ENCODE data around the gene BCR. TPM values are rescaled to one million over a fixed set of nuclear protein-coding genes. Genes with fewer than 3 reads are reported as not detected.

The BCR gene
- total RNA-seq, 1 experiment from 2014 or later: 40.5 TPM

- no peak for DNase-seq
- H3K79me2 ChIP-seq (ENCODE audit: low read length): no peaks in the 10 kb centered on the region
These were observed 173.4 kb downstream of the BCR start for GRCh38 chr22:23353696-23354095.

GRCh38 chr22:23356094-23356493 is 175.8 kb downstream of the BCR start:
- no peak for DNase-seq
- Histone ChIP-seq H2AFZ (ENCODE audit: low read length) (no peak overlapping the region), H3K4me3 (ENCODE audit: low read length) (no peak overlapping the region), H3K4me2 (ENCODE audit: low read depth, low read length, poor library complexity, severe bottlenecking) (no peak overlapping the region), H3K36me3 (ENCODE audit: insufficient read depth, low read length) (no peaks in the 10 kb centered on the region), H3K27me3 (ENCODE audit: low read length) (peaks cover 4% of the 10 kb centered on the region; the same call in 1 of the 2 replicates), H3K9me2 (replicated peaks; ENCODE audit: insufficient read depth, low read length) (no peaks in the 10 kb centered on the region), H3K79me2 (ENCODE audit: low read length) (no peaks in the 10 kb centered on the region), H3K9ac (ENCODE audit: low read length) (no peak overlapping the region), H4K20me1 (ENCODE audit: insufficient read depth, low read depth, low read length) (no peaks in the 10 kb centered on the region), H3K27ac (ENCODE audit: low read length) (no peak overlapping the region), H3K4me1 (ENCODE audit: low read length) (no peaks in the 10 kb centered on the region), H3K9me3 (ENCODE audit: low read length) (no peaks in the 10 kb centered on the region)

More at GRCh38 chr22:23353696-23354095, 173.4 kb downstream of the BCR start:
- Histone ChIP-seq H4K20me1 (ENCODE audit: insufficient read depth, low read depth, low read length) (no peaks in the 10 kb centered on the region), H3K9me2 (replicated peaks; ENCODE audit: insufficient read depth, low read length) (no peaks in the 10 kb centered on the region), H3K36me3 (ENCODE audit: insufficient read depth, low read length) (no peaks in the 10 kb centered on the region), H3K4me1 (ENCODE audit: low read length) (no peaks in the 10 kb centered on the region), H3K9ac (ENCODE audit: low read length) (no peak overlapping the region), H3K9me3 (ENCODE audit: low read length) (no peaks in the 10 kb centered on the region), H3K27ac (ENCODE audit: low read length) (no peak overlapping the region), H3K27me3 (ENCODE audit: low read length) (peaks cover 4% of the 10 kb centered on the region; the same call in 1 of the 2 replicates), H3K4me3 (ENCODE audit: low read length) (no peak overlapping the region), H2AFZ (ENCODE audit: low read length) (no peak overlapping the region), H3K4me2 (ENCODE audit: low read depth, low read length, poor library complexity, severe bottlenecking) (no peak overlapping the region)

DNA sequence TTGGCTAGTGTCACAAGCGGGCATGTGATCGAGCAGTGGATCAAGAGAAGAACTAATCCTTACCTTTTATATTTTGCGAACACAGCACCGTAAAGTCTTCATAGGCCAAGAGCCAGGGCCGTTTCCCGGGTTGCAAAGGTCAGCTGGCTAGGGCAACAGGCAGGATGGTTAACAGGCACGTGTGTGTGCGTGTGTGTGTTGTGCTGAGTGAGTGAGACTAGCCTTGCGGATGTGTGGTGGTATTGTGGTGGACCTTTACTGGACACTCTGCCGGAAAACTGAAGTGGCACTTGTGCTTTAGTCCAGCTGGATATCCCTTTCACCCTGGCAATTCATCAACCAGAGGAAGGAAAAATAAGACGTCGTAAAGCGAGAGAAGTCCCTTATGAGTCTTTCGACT is 176.7 kb downstream of the BCR start:
- Histone ChIP-seq H3K4me1 (ENCODE audit: low read length) (no peaks in the 10 kb centered on the region), H3K4me3 (ENCODE audit: low read length) (no peak overlapping the region), H3K36me3 (ENCODE audit: insufficient read depth, low read length) (no peaks in the 10 kb centered on the region), H3K9me2 (replicated peaks; ENCODE audit: insufficient read depth, low read length) (no peaks in the 10 kb centered on the region), H3K79me2 (ENCODE audit: low read length) (no peaks in the 10 kb centered on the region), H4K20me1 (ENCODE audit: insufficient read depth, low read depth, low read length) (no peaks in the 10 kb centered on the region), H3K27ac (ENCODE audit: low read length) (no peak overlapping the region), H3K4me2 (ENCODE audit: low read depth, low read length, poor library complexity, severe bottlenecking) (no peak overlapping the region), H2AFZ (ENCODE audit: low read length) (no peak overlapping the region), H3K9ac (ENCODE audit: low read length) (no peak overlapping the region), H3K9me3 (ENCODE audit: low read length) (no peaks in the 10 kb centered on the region), H3K27me3 (ENCODE audit: low read length) (peaks cover 4% of the 10 kb centered on the region; the same call in 1 of the 2 replicates)
- no peak for DNase-seq

DNA sequence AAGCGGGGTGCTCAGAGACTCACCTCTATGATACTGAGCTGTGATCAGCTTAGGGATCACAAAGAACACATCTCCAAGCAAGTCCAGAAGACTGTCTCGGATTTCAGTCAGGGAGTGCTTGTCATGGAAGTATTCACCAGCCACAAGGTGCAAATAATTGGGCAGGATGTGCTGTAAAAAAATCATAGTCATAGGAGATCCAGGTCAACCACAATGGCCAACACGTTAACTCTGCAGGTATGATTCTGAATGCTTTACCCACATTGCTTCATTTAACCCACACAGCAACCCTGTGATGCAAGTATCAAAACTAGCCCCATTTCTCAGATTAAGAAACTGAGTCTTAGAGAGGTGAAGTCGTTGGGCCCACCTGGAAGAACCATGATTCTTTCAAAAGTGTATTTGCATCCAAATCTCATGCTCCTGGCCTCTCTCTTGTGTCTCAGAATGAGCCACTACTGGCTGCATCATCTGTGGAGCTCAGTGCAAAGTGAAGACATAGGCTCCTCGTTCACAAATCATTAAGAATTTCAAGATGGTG is 179.3 kb downstream of the BCR start:
- Histone ChIP-seq H3K4me1 (ENCODE audit: low read length) (no peaks in the 10 kb centered on the region), H3K4me3 (ENCODE audit: low read length) (no peak overlapping the region), H3K27ac (ENCODE audit: low read length) (no peak overlapping the region), H3K36me3 (ENCODE audit: insufficient read depth, low read length) (no peaks in the 10 kb centered on the region), H3K27me3 (ENCODE audit: low read length) (peaks cover 2% of the 10 kb centered on the region; the same call in 1 of the 2 replicates), H3K9me2 (replicated peaks; ENCODE audit: insufficient read depth, low read length) (no peaks in the 10 kb centered on the region), H2AFZ (ENCODE audit: low read length) (no peak overlapping the region), H4K20me1 (ENCODE audit: insufficient read depth, low read depth, low read length) (no peaks in the 10 kb centered on the region), H3K9me3 (ENCODE audit: low read length) (no peaks in the 10 kb centered on the region), H3K9ac (ENCODE audit: low read length) (no peak overlapping the region), H3K4me2 (ENCODE audit: low read depth, low read length, poor library complexity, severe bottlenecking) (no peak overlapping the region), H3K79me2 (ENCODE audit: low read length) (no peaks in the 10 kb centered on the region)
- DNase-seq: no peak

DNA sequence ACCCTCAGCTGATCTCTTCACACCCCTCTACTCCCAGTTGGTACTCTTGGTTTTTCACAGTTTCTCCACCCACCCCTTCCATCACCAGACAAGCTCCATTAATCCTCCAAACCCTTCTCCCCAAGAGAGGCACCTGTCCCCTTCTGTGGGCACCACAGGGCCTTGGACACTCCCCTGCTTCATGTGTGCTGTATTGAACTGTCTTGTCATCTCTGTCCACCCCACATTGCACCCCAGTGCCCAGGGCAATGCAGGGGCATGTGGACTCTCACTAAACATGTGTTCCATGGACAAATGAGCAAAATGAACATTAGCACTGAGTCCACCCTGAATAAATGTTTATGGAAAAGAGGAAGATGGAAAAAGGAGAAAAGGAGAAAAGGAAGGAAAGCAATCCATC is 181.4 kb downstream of the BCR start:
- H4K20me1 ChIP-seq (ENCODE audit: insufficient read depth, low read depth, low read length): no peaks in the 10 kb centered on the region
- no peak overlapping the region for H3K9ac ChIP-seq (ENCODE audit: low read length)
- DNase-seq: no peak
- no peak overlapping the region for H3K27ac ChIP-seq (ENCODE audit: low read length)
- no peaks in the 10 kb centered on the region for H3K9me3 ChIP-seq (ENCODE audit: low read length)
- H3K4me2 ChIP-seq (ENCODE audit: low read depth, low read length, poor library complexity, severe bottlenecking): no peak overlapping the region
- no peaks in the 10 kb centered on the region for H3K27me3 ChIP-seq (ENCODE audit: low read length)
- H2AFZ ChIP-seq (ENCODE audit: low read length): no peak overlapping the region
- no peak overlapping the region for H3K4me3 ChIP-seq (ENCODE audit: low read length)
- no peaks in the 10 kb centered on the region for H3K79me2 ChIP-seq (ENCODE audit: low read length)
- H3K4me1 ChIP-seq (ENCODE audit: low read length): no peaks in the 10 kb centered on the region
- no peaks in the 10 kb centered on the region for H3K9me2 ChIP-seq (replicated peaks; ENCODE audit: insufficient read depth, low read length)
- H3K36me3 ChIP-seq (ENCODE audit: insufficient read depth, low read length): no peaks in the 10 kb centered on the region

- no peaks in the 10 kb centered on the region for H3K9me3 ChIP-seq (ENCODE audit: low read length)
- no peaks in the 10 kb centered on the region for H3K9me2 ChIP-seq (replicated peaks; ENCODE audit: insufficient read depth, low read length)
- no peak overlapping the region for H3K9ac ChIP-seq (ENCODE audit: low read length)
- no peaks in the 10 kb centered on the region for H3K79me2 ChIP-seq (ENCODE audit: low read length)
- no peaks in the 10 kb centered on the region for H3K36me3 ChIP-seq (ENCODE audit: insufficient read depth, low read length)
- H3K27me3 ChIP-seq (ENCODE audit: low read length): no peaks in the 10 kb centered on the region
- no peak for DNase-seq
- no peaks in the 10 kb centered on the region for H4K20me1 ChIP-seq (ENCODE audit: insufficient read depth, low read depth, low read length)
- H2AFZ ChIP-seq (ENCODE audit: low read length): no peak overlapping the region
- no peak overlapping the region for H3K4me3 ChIP-seq (ENCODE audit: low read length)
- H3K4me2 ChIP-seq (ENCODE audit: low read depth, low read length, poor library complexity, severe bottlenecking): no peak overlapping the region
- H3K4me1 ChIP-seq (ENCODE audit: low read length): no peaks in the 10 kb centered on the region
- H3K27ac ChIP-seq (ENCODE audit: low read length): no peak overlapping the region
These were observed 183.4 kb downstream of the BCR start for GRCh38 chr22:23363683-23364082.

- no peaks in the 10 kb centered on the region for H3K9me3 ChIP-seq (ENCODE audit: low read length)
These were observed 184.1 kb downstream of the BCR start for GRCh38 chr22:23364389-23364788.

DNA sequence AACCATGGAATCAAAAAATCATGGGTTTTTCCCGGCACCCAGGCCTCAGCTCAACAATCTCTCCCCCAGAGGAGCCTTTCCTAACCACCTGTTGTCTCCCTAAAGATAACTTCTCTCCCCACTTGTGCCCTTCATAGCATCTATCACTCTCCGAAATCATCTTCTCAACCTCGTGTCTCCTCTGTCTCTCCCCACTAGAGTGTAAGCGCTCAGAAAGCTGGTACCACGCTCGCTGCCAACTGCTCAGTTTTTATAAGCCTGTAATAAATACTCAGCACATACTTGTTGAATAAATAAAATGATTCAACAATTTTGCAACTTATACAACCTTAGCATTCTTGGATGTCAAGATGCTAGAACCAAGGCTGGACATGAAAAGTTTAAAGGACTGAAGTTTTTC is 185.2 kb downstream of the BCR start:
- no peak for DNase-seq
- Histone ChIP-seq H3K79me2 (ENCODE audit: low read length) (no peaks in the 10 kb centered on the region), H4K20me1 (ENCODE audit: insufficient read depth, low read depth, low read length) (no peaks in the 10 kb centered on the region), H3K9ac (ENCODE audit: low read length) (no peak overlapping the region), H3K9me2 (replicated peaks; ENCODE audit: insufficient read depth, low read length) (no peaks in the 10 kb centered on the region), H3K4me3 (ENCODE audit: low read length) (no peak overlapping the region), H2AFZ (ENCODE audit: low read length) (no peak overlapping the region), H3K27ac (ENCODE audit: low read length) (no peak overlapping the region), H3K9me3 (ENCODE audit: low read length) (no peaks in the 10 kb centered on the region), H3K4me2 (ENCODE audit: low read depth, low read length, poor library complexity, severe bottlenecking) (no peak overlapping the region), H3K27me3 (ENCODE audit: low read length) (no peaks in the 10 kb centered on the region), H3K36me3 (ENCODE audit: insufficient read depth, low read length) (no peaks in the 10 kb centered on the region), H3K4me1 (ENCODE audit: low read length) (no peaks in the 10 kb centered on the region)

More at GRCh38 chr22:23364389-23364788, 184.1 kb downstream of the BCR start:
- DNase-seq: no peak
- Histone ChIP-seq H4K20me1 (ENCODE audit: insufficient read depth, low read depth, low read length) (no peaks in the 10 kb centered on the region), H2AFZ (ENCODE audit: low read length) (no peak overlapping the region), H3K79me2 (ENCODE audit: low read length) (no peaks in the 10 kb centered on the region), H3K9me2 (replicated peaks; ENCODE audit: insufficient read depth, low read length) (no peaks in the 10 kb centered on the region), H3K9ac (ENCODE audit: low read length) (no peak overlapping the region), H3K4me3 (ENCODE audit: low read length) (no peak overlapping the region), H3K27ac (ENCODE audit: low read length) (no peak overlapping the region), H3K4me2 (ENCODE audit: low read depth, low read length, poor library complexity, severe bottlenecking) (no peak overlapping the region), H3K36me3 (ENCODE audit: insufficient read depth, low read length) (no peaks in the 10 kb centered on the region), H3K4me1 (ENCODE audit: low read length) (no peaks in the 10 kb centered on the region), H3K27me3 (ENCODE audit: low read length) (no peaks in the 10 kb centered on the region)

All from Karpas-422 (cell line).